HepG2 (cell line): ENCODE data around the gene TTC28. TPM values are rescaled to one million over a fixed set of nuclear protein-coding genes. Genes with fewer than 3 reads are reported as not detected.

ENCODE experiments used
- ARID2 ChIP-seq: sonication (generic); formaldehyde crosslinking; IDR thresholded peaks from 2 replicates; pipeline ENCODE4 v1.8.1; 2022; ENCODE audit warnings: mild to moderate bottlenecking, missing genetic modification reagents, borderline replicate concordance
- GPN1 ChIP-seq: sonication (generic); formaldehyde crosslinking; IDR thresholded peaks from 2 replicates; pipeline ENCODE4 v1.5.1; 2020; ENCODE audit warnings: missing genetic modification reagents, borderline replicate concordance
- HDAC6 ChIP-seq: fragments of 200-600 bp; sonication (generic); IDR thresholded peaks from 2 replicates; pipeline ENCODE4 v1.7.0; 2017; ENCODE audit warnings: mild to moderate bottlenecking, antibody characterized with exemption, low read length, low read depth
- HOXA3 ChIP-seq: sonication (generic); formaldehyde crosslinking; IDR thresholded peaks from 2 replicates; pipeline ENCODE4 v1.5.0; 2020; ENCODE audit warnings: missing genetic modification reagents
- MAFF ChIP-seq: IDR thresholded peaks from 2 replicates; pipeline ENCODE4 v1.6.1; 2011; ENCODE audit warnings: low read depth, low read length, improper control_type of control experiment
- NR2F2 ChIP-seq: IDR thresholded peaks from 2 replicates; pipeline ENCODE4 v1.6.1; 2012; ENCODE audit warnings: low read depth, inconsistent platforms, borderline replicate concordance
- REXO4 ChIP-seq: sonication (generic); formaldehyde crosslinking; IDR thresholded peaks from 2 replicates; pipeline ENCODE4 v1.8.0; 2022; ENCODE audit warnings: missing genetic modification reagents, mild to moderate bottlenecking, borderline replicate concordance
- TSC22D2 ChIP-seq: sonication (generic); formaldehyde crosslinking; IDR thresholded peaks from 2 replicates; pipeline ENCODE4 v1.5.1; 2020; ENCODE audit warnings: missing genetic modification reagents, mild to moderate bottlenecking, borderline replicate concordance
- ZMYM4 ChIP-seq: sonication (generic); formaldehyde crosslinking; IDR thresholded peaks from 2 replicates; pipeline ENCODE4 v1.8.1; 2023; ENCODE audit warnings: mild to moderate bottlenecking, missing genetic modification reagents
- ZNF224 ChIP-seq: sonication (generic); formaldehyde crosslinking; IDR thresholded peaks from 2 replicates; pipeline ENCODE4 v1.5.0; 2020; ENCODE audit warnings: mild to moderate bottlenecking, missing genetic modification reagents
- ZNF383 ChIP-seq: sonication (generic); formaldehyde crosslinking; IDR thresholded peaks from 2 replicates; pipeline ENCODE4 v1.4.0; 2020; ENCODE audit warnings: missing genetic modification reagents, mild to moderate bottlenecking, borderline replicate concordance
- ZNF547 ChIP-seq: sonication (generic); formaldehyde crosslinking; IDR thresholded peaks from 2 replicates; pipeline ENCODE4 v1.5.1; 2020; ENCODE audit warnings: mild to moderate bottlenecking, missing genetic modification reagents
- ZNF7 ChIP-seq: IDR thresholded peaks from 2 replicates; pipeline ENCODE4 v1.6.1; 2016; ENCODE audit warnings: missing biosample characterization, missing genetic modification reagents
- polyA plus RNA-seq, 8 experiments: library from polyadenylated mRNA; depleted of rRNA in 3 of 8; stranded (reverse) in 7 of 8; unstranded in 1 of 8; fragments of >200 nt; fragmentation: Illumina TruSeq in 4 of 8; extraction: Trizol in 4 of 8; gene quantifications; 2 replicates each; pipeline versions ENCODE4 v1.2.1 to v1.2.3, GENCODE V29; 2011 to 2016; ENCODE audit warnings: low read depth in 4 of 8, missing spikeins in 1 of 8, mixed read lengths in 1 of 8; ENCODE audit not compliant: insufficient read depth in 1 of 8
- total RNA-seq, 5 experiments: library from RNA; depleted of rRNA; stranded (reverse); fragments of >200 nt; fragmentation: Illumina TruSeq; extraction: Trizol; gene quantifications; 2 replicates each; pipeline ENCODE4 v1.2.3, GENCODE V29; 2016; ENCODE audit warnings: low read depth in 1 of 5
- TF ChIP-seq, protein P1 (sequence below): sonication (generic); formaldehyde crosslinking; IDR thresholded peaks from 2 replicates; pipeline ENCODE4 v1.4.0; 2020; ENCODE audit warnings: missing genetic modification reagents, mild to moderate bottlenecking, borderline replicate concordance
- TF ChIP-seq, protein P2 (sequence below): sonication (generic); formaldehyde crosslinking; IDR thresholded peaks from 2 replicates; pipeline ENCODE4 v1.5.0; 2020; ENCODE audit warnings: mild to moderate bottlenecking, low read depth, missing genetic modification reagents, borderline replicate concordance
- TF ChIP-seq, protein P3 (sequence below): IDR thresholded peaks from 2 replicates; pipeline ENCODE4 v1.6.1; 2016; ENCODE audit warnings: mild to moderate bottlenecking
- TF ChIP-seq, protein P4 (sequence below): IDR thresholded peaks from 2 replicates; pipeline ENCODE4 v1.6.1; 2016; ENCODE audit warnings: low read depth, missing genetic modification reagents, missing compliant biosample characterization
- TF ChIP-seq, protein P5 (sequence below): sonication (generic); formaldehyde crosslinking; IDR thresholded peaks from 2 replicates; pipeline ENCODE4 v1.5.1; 2020; ENCODE audit warnings: missing genetic modification reagents, mild to moderate bottlenecking, borderline replicate concordance

Gene TTC28
- total and polyA plus RNA-seq, 2 of the 13 experiments (the other 11 are each of a cell fraction or from before 2014, with no cell fraction given), result 4.2 to 13.1 TPM

DNA sequence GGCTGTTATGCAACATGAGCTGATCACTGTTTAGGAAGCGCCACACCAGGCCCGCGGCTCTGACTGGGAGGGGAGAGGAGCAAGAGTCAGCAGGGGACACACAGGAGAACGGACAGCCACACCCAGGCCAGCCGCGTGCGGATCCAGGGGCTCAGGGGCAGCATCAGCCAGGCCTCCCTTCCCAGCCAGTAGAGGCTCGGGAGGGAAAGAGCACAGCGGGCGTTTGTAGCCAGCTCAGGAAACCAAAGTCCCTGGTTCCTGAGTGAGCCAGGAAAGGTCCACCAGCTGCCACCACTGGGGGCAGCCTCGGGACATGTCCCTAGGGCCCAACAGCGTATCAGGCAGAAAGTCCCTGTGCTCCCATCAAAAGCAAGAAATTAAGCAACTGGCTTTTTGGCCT is 688.8 kb downstream of the TTC28 start (continued):
- TF ChIP-seq GPN1 (CRISPR knock-in tag) (no peak), ARID2 (CRISPR knock-in tag) (no peak), HDAC6 (no peak), ZNF547 (CRISPR knock-in tag) (no peak), ZNF7 (CRISPR knock-in tag) (no peak), MAFF (peak; percentile 3; the same call in 1 of the 2 replicates), REXO4 (CRISPR knock-in tag) (no peak), ZNF224 (CRISPR knock-in tag) (0 out of 2 replicates have a peak, but pooled peaks have one; percentile 28), HOXA3 (CRISPR knock-in tag) (peak; percentile 22; the same call in 1 of the 2 replicates), NR2F2 (no peak), ZNF383 (CRISPR knock-in tag) (no peak), ZMYM4 (0 out of 2 replicates have a peak, but pooled peaks have one; percentile 17), TSC22D2 (no peak)
- TF ChIP-seq, protein P1, sequence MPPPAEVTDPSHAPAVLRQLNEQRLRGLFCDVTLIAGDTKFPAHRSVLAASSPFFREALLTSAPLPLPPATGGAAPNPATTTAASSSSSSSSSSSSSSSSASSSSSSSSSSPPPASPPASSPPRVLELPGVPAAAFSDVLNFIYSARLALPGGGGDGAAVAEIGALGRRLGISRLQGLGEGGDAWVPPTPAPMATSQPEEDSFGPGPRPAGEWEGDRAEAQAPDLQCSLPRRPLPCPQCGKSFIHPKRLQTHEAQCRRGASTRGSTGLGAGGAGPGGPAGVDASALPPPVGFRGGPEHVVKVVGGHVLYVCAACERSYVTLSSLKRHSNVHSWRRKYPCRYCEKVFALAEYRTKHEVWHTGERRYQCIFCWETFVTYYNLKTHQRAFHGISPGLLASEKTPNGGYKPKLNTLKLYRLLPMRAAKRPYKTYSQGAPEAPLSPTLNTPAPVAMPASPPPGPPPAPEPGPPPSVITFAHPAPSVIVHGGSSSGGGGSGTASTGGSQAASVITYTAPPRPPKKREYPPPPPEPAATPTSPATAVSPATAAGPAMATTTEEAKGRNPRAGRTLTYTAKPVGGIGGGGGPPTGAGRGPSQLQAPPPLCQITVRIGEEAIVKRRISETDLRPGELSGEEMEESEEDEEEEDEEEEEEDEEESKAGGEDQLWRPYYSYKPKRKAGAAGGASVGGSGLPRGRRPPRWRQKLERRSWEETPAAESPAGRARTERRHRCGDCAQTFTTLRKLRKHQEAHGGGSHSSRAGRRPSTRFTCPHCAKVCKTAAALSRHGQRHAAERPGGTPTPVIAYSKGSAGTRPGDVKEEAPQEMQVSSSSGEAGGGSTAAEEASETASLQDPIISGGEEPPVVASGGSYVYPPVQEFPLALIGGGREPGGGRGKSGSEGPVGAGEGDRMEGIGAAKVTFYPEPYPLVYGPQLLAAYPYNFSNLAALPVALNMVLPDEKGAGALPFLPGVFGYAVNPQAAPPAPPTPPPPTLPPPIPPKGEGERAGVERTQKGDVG, result peak; percentile 65; the same call in 1 of the 2 replicates
- TF ChIP-seq, protein P2, sequence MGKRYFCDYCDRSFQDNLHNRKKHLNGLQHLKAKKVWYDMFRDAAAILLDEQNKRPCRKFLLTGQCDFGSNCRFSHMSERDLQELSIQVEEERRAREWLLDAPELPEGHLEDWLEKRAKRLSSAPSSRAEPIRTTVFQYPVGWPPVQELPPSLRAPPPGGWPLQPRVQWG (CRISPR knock-in tag), result no peak
- TF ChIP-seq, protein P3, sequence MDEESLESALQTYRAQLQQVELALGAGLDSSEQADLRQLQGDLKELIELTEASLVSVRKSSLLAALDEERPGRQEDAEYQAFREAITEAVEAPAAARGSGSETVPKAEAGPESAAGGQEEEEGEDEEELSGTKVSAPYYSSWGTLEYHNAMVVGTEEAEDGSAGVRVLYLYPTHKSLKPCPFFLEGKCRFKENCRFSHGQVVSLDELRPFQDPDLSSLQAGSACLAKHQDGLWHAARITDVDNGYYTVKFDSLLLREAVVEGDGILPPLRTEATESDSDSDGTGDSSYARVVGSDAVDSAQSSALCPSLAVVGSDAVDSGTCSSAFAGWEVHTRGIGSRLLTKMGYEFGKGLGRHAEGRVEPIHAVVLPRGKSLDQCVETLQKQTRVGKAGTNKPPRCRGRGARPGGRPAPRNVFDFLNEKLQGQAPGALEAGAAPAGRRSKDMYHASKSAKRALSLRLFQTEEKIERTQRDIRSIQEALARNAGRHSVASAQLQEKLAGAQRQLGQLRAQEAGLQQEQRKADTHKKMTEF (CRISPR knock-in tag), result no peak
- TF ChIP-seq, protein P4, sequence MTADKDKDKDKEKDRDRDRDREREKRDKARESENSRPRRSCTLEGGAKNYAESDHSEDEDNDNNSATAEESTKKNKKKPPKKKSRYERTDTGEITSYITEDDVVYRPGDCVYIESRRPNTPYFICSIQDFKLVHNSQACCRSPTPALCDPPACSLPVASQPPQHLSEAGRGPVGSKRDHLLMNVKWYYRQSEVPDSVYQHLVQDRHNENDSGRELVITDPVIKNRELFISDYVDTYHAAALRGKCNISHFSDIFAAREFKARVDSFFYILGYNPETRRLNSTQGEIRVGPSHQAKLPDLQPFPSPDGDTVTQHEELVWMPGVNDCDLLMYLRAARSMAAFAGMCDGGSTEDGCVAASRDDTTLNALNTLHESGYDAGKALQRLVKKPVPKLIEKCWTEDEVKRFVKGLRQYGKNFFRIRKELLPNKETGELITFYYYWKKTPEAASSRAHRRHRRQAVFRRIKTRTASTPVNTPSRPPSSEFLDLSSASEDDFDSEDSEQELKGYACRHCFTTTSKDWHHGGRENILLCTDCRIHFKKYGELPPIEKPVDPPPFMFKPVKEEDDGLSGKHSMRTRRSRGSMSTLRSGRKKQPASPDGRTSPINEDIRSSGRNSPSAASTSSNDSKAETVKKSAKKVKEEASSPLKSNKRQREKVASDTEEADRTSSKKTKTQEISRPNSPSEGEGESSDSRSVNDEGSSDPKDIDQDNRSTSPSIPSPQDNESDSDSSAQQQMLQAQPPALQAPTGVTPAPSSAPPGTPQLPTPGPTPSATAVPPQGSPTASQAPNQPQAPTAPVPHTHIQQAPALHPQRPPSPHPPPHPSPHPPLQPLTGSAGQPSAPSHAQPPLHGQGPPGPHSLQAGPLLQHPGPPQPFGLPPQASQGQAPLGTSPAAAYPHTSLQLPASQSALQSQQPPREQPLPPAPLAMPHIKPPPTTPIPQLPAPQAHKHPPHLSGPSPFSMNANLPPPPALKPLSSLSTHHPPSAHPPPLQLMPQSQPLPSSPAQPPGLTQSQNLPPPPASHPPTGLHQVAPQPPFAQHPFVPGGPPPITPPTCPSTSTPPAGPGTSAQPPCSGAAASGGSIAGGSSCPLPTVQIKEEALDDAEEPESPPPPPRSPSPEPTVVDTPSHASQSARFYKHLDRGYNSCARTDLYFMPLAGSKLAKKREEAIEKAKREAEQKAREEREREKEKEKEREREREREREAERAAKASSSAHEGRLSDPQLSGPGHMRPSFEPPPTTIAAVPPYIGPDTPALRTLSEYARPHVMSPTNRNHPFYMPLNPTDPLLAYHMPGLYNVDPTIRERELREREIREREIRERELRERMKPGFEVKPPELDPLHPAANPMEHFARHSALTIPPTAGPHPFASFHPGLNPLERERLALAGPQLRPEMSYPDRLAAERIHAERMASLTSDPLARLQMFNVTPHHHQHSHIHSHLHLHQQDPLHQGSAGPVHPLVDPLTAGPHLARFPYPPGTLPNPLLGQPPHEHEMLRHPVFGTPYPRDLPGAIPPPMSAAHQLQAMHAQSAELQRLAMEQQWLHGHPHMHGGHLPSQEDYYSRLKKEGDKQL (CRISPR knock-in tag), result no peak
- TF ChIP-seq, protein P5, sequence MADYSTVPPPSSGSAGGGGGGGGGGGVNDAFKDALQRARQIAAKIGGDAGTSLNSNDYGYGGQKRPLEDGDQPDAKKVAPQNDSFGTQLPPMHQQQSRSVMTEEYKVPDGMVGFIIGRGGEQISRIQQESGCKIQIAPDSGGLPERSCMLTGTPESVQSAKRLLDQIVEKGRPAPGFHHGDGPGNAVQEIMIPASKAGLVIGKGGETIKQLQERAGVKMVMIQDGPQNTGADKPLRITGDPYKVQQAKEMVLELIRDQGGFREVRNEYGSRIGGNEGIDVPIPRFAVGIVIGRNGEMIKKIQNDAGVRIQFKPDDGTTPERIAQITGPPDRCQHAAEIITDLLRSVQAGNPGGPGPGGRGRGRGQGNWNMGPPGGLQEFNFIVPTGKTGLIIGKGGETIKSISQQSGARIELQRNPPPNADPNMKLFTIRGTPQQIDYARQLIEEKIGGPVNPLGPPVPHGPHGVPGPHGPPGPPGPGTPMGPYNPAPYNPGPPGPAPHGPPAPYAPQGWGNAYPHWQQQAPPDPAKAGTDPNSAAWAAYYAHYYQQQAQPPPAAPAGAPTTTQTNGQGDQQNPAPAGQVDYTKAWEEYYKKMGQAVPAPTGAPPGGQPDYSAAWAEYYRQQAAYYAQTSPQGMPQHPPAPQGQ, result no peak
